SK-N-MC (cell line): ENCODE data around the gene SLC2A2.

ENCODE experiments used
- DNase-seq: peaks from one replicate; pipeline ENCODE4 v3.0.0-alpha.2; 2011; ENCODE audit warnings: low read depth, low spot score
- H3K27ac ChIP-seq: fragments of 200-600 bp; sonication (generic); 2 replicates; pipeline ENCODE4 v1.5.1; 2016; ENCODE audit warnings: mixed run types
- H3K36me3 ChIP-seq: fragments of 200-600 bp; sonication (generic); 2 replicates; pipeline ENCODE4 v1.6.1; 2017; ENCODE audit warnings: antibody characterized with exemption, low read length, mixed read lengths; ENCODE audit not compliant: insufficient read depth
- H3K4me3 ChIP-seq: fragments of 200-600 bp; sonication (generic); 2 replicates; pipeline ENCODE4 v1.5.1; 2016
- H3K9ac ChIP-seq: fragments of 200-600 bp; sonication (generic); 2 replicates; pipeline ENCODE4 v1.8.0; 2017; ENCODE audit warnings: mixed run types, mixed read lengths; ENCODE audit not compliant: insufficient read length
- H3K9me3 ChIP-seq: fragments of 200-600 bp; sonication (generic); 2 replicates; pipeline ENCODE4 v1.6.1; 2017; ENCODE audit warnings: low read depth, mild to moderate bottlenecking, antibody characterized with exemption, low read length, moderate library complexity, mixed read lengths
- EZH2 ChIP-seq: fragments of 200-600 bp; sonication (generic); IDR thresholded peaks from one replicate; pipeline ENCODE4 v1.6.1; 2017; ENCODE audit warnings: antibody characterized with exemption
- FOXP2 ChIP-seq: optimal IDR thresholded peaks from 2 replicates; pipeline ENCODE3; 2011; ENCODE audit warnings: mild to moderate bottlenecking, moderate library complexity; ENCODE audit not compliant: insufficient read depth; ENCODE audit errors: extremely low read length, control extremely low read depth
- POLR2AphosphoS5 ChIP-seq: IDR thresholded peaks from 2 replicates; pipeline ENCODE4 v1.6.1; 2012; ENCODE audit warnings: mild to moderate bottlenecking, low read depth, low read length, borderline replicate concordance

SLC2A2 gene

DNA sequence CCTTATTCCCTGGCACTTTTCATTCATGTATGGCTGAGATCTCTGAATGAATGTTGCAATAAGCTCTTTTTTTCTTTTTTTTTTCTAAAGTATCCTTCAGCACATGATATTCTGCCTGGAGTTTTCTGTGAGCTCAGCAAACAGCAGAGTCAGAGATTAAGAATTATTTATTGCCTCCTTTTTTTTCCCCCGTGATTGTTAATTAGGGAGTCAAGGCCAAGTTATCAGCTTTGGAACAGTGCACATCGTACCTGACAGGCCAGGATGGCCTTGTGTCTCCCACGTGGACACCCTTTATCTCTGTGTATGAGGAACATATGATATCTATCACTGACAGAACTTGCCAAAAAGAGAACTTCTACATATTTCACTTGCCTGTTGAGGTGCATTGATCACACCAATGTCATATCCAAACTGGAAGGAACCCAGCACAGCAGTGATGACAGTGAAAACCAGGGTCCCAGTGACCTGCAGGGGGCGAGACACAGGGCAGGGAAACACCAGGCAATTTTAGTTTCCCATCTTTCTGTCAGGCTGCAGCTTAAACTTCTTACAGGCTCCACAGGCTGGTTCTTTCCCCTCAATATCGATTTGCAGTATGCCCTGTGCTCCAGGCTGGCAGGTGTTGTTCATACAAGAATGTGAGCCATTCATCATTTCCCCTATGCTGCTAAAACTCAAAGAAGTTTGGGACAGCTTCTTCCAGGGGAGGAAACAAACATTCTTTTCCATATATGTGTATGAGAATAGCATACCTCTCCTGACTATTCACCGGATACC is 8.2 kb downstream of the SLC2A2 start:
- H3K4me3 ChIP-seq, result no peak overlapping the region
- no peak for TF ChIP-seq EZH2
- TF ChIP-seq FOXP2, result no peak
- TF ChIP-seq POLR2AphosphoS5, result no peak
- no peak overlapping the region for H3K27ac ChIP-seq
- H3K36me3 ChIP-seq, result no peaks in the 10 kb centered on the region
- H3K9me3 ChIP-seq, result no peaks in the 10 kb centered on the region
- no peak overlapping the region for H3K9ac ChIP-seq
- no peak for DNase-seq

DNA sequence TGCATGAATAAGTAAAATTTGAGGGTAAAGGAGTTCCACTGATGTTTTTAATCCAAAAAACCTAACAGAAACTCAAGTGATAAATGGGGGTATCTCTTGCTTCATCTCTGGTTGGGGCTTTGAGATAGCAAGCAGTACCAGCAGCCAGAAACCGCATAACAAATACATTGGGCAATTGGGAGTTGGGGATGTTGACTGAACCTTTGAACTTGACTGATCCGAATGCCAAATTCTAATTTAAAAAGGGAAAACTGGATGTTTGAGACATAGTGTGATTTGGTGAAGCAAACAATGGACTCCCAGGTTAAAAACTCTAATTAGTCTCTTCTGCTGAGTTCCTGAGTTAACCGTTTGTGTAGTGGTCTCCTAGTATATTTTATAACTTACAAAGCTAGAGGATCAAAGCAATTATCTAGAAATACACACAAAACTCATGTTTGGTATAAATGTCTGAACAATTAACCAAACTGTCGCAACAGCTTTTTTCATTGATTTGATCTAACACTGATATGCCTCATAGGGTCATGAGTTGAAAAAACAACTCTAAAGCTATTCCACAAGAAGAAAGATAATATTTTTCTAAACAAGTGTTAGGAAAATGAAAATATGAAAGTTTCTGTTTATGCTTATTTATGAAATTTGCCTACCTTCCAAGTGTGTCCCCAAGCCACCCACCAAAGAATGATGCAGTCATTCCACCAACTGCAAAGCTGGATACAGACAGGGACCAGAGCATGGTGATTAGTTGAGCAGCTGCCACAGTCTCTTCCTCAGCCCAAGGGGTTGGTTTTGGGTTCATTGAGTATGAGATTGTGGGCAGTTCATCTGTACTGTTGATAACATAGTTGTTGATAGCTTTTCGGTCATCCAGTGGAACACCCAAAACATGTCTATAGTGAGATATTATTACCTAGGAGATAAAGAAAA is 12.4 kb downstream of the SLC2A2 start:
- TF ChIP-seq EZH2 (no peak), FOXP2 (no peak), POLR2AphosphoS5 (no peak)
- Histone ChIP-seq H3K9me3 (no peaks in the 10 kb centered on the region), H3K27ac (no peak overlapping the region), H3K4me3 (no peak overlapping the region), H3K9ac (no peak overlapping the region), H3K36me3 (no peaks in the 10 kb centered on the region)
- no peak for DNase-seq

DNA sequence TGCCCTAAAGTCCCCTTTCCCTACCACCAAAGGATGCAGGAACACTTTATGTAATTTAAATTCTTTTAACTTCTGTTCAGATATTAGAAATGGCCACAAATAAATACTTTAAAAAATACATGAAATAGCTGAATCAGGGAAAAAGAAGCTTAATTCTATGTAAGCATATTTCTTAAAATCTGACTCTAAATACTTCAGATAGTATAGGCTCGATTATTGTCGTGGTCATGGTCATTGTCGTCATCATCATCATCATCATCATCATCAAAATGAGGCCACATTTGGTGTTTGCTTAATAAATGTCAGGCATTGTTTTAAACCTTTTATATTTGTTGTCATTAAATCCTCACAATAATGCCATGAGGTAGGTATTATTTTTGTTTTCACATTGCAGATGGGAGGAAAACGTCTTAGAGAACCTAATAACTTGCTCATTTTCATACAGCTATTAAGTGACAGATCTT is 14.6 kb downstream of the SLC2A2 start:
- Histone ChIP-seq H3K9ac (no peak overlapping the region), H3K9me3 (no peaks in the 10 kb centered on the region), H3K27ac (no peak overlapping the region), H3K36me3 (no peaks in the 10 kb centered on the region), H3K4me3 (no peak overlapping the region)
- TF ChIP-seq FOXP2, result no peak
- TF ChIP-seq EZH2, result no peak
- no peak for TF ChIP-seq POLR2AphosphoS5
- no peak for DNase-seq

- no peak overlapping the region for H3K4me3 ChIP-seq
- DNase-seq, result no peak
- no peak overlapping the region for H3K9ac ChIP-seq
- no peaks in the 10 kb centered on the region for H3K36me3 ChIP-seq
- H3K27ac ChIP-seq, result no peak overlapping the region
- TF ChIP-seq POLR2AphosphoS5 (no peak), EZH2 (no peak), FOXP2 (no peak)
- no peaks in the 10 kb centered on the region for H3K9me3 ChIP-seq
These were observed 15.2 kb downstream of the SLC2A2 start for GRCh38 chr3:171011109-171011872.

GRCh38 chr3:171007316-171007715 is 19.2 kb downstream of the SLC2A2 start:
- DNase-seq, result no peak
- Histone ChIP-seq H3K9ac (no peak overlapping the region), H3K9me3 (no peaks in the 10 kb centered on the region), H3K36me3 (no peaks in the 10 kb centered on the region), H3K4me3 (no peak overlapping the region), H3K27ac (no peak overlapping the region)
- TF ChIP-seq EZH2, result no peak
- no peak for TF ChIP-seq FOXP2
- no peak for TF ChIP-seq POLR2AphosphoS5

GRCh38 chr3:171005648-171006047 is 20.9 kb downstream of the SLC2A2 start:
- H3K27ac ChIP-seq, result no peak overlapping the region
- DNase-seq, result no peak
- H3K36me3 ChIP-seq, result no peaks in the 10 kb centered on the region
- TF ChIP-seq EZH2, result no peak
- TF ChIP-seq POLR2AphosphoS5, result no peak
- no peak for TF ChIP-seq FOXP2
- H3K9me3 ChIP-seq, result no peaks in the 10 kb centered on the region
- H3K4me3 ChIP-seq, result no peak overlapping the region
- H3K9ac ChIP-seq, result no peak overlapping the region

DNA sequence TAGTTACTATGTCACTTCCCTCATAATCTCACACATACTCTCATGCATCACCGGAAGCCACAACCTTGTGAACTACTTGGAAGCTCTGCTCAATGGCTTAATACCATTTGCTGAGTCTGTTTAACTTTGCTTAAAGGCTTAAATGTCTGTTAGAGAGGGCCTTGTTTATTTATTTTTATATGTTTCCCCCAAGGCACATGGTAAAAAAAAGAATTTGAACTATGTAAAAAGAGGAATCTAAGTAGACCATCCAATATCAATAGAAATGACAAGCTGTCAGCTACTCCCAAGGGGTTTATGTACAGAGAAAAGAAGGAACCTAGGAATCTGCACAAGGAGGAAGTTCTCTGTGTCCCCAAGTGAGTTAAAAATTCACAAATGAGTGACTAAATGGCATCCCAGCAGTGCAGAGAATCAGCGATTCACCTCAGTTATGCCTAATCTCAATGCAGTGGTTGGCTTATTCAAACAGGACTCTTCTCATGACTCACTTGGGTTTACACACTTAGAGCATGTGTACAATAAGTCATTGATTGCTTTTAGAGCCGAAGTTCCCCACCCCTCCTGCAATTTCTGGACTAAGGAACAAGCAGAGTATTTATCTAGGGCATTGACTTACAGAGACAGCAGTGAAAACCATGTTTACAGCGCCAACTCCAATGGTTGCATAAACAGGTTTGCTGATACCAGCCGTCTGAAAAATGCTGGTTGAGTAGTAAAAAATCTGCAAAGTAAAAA is 24.4 kb downstream of the SLC2A2 start:
- Histone ChIP-seq H3K27ac (no peak overlapping the region), H3K36me3 (no peaks in the 10 kb centered on the region), H3K9ac (no peak overlapping the region), H3K9me3 (no peaks in the 10 kb centered on the region), H3K4me3 (no peak overlapping the region)
- no peak for DNase-seq
- no peak for TF ChIP-seq POLR2AphosphoS5
